Measurements from ENCODE around the gene ZNF710. TPM values are rescaled to one million over a fixed set of nuclear protein-coding genes. Genes with fewer than 3 reads are reported as not detected.

Gene ZNF710
- total RNA-seq, 1 experiment from 2014 or later, result 10.0 TPM

GRCh38 chr15:90101969-90102890 lies 101.1 kb downstream of the ZNF710 start, which contains the start of gene IDH2:
Gene IDH2, minus strand, starts transcription at chr15:90102468. Its CDS starts 78 bp downstream, at chr15:90102390.
- Histone ChIP-seq H3K27me3 (ENCODE audit: insufficient read depth, low read length) (no peaks in the 10 kb centered on the region), H3K9me2 (ENCODE audit: insufficient read depth) (no peaks in the 10 kb centered on the region), H3K4me3 (replicated peaks in 1 of 2; ENCODE audit: low read depth in 1 of 2, low read length in 2 of 2) (peak within 1 kb of the TSS; percentile 56 to 77), H3K79me2 (ENCODE audit: insufficient read depth, low read length) (no peaks in the 10 kb centered on the region), H3K27ac (ENCODE audit: low read depth, low read length) (peak within 1 kb of the TSS; percentile 82), H3K9ac (ENCODE audit: low read length) (peak within 1 kb of the TSS; percentile 86), H3K36me3 (ENCODE audit: control insufficient read depth in 1 of 2, insufficient read depth in 2 of 2, low read length in 2 of 2) (no peaks in the 10 kb centered on the region), H3K9me3 (ENCODE audit: control insufficient read depth in 1 of 2, insufficient read depth in 1 of 2, low read depth in 1 of 2, low read length in 2 of 2) (no peaks in the 10 kb centered on the region), H2AFZ (ENCODE audit: low read depth, low read length, poor library complexity, severe bottlenecking) (peak within 1 kb of the TSS; percentile 84), H3K4me2 (ENCODE audit: low read length) (peak within 1 kb of the TSS; percentile 93), H3K4me1 (ENCODE audit: control insufficient read depth in 1 of 2, insufficient read depth in 2 of 2, low read length in 2 of 2) (peaks cover 22 to 43% of the 10 kb centered on the region in 2 experiments), H4K20me1 (ENCODE audit: insufficient read depth) (no peaks in the 10 kb centered on the region)
- peak; percentile 96 for ATAC-seq
- ChIA-PET POLR2A (interaction anchor here (1.7 kb wide), 1 partner anchor 132 kb away, joined by 3 read pairs; the partner anchor contains the start of genes CIB1 and GDPGP1), CTCF (interaction anchor here (1.5 kb wide), 1 partner anchor 15 kb away, joined by 8 read pairs; no protein-coding TSS in a partner anchor), RAD21 (ENCODE audit: low non-redundant PET in 1 of 2, low total read pairs in 2 of 2, uncharacterized antibody in 2 of 2, unreplicated experiment in 2 of 2) (no interaction called here)
- no peak for TF ChIP-seq ZNF274 (IDR thresholded peaks at IDR 0.05; ENCODE audit: low read depth, low read length)
- 0 out of 2 replicates have a peak, but pooled peaks have one; percentile 55 for TF ChIP-seq SIN3A (IDR thresholded peaks at IDR 0.05; ENCODE audit: low read depth)
- TF ChIP-seq ELF1 (IDR thresholded peaks at IDR 0.05; ENCODE audit: borderline replicate concordance, low read depth), result no peak
- no peak for TF ChIP-seq ZBTB33 (IDR thresholded peaks at IDR 0.05; ENCODE audit: extremely low read depth, insufficient replicate concordance, low read length)
- TF ChIP-seq ZFX (IDR thresholded peaks at IDR 0.05), result peak; percentile 87; the same call in 1 of the 2 replicates
- TF ChIP-seq POLR2A (IDR thresholded peaks at IDR 0.05; ENCODE audit: borderline replicate concordance, extremely low read depth, insufficient read depth, insufficient read length), result peak; percentile 88
- peak; percentile 95 for TF ChIP-seq POLR2AphosphoS5 (IDR thresholded peaks at IDR 0.05; ENCODE audit: low read depth, low read length)
- TF ChIP-seq MAX (IDR thresholded peaks at IDR 0.05), result 0 out of 2 replicates have a peak, but pooled peaks have one; percentile 37
- intact Hi-C loops (cut with micrococcal nuclease), result no loop called here
- BruUV-seq (replicated peaks), result no TSS peak
- DNase-seq (ENCODE audit: low read depth, low spot score), result peak; percentile 38
